GM12878 (cell line): ENCODE measurements around the gene JKAMP.

Experiments
- ASH2L ChIP-seq: fragments of 300-600, 200-600 bp; sonication (generic); IDR thresholded peaks from 2 replicates; pipeline ENCODE4 v1.6.1; 2017; ENCODE audit warnings: low read depth, mild to moderate bottlenecking, borderline replicate concordance
- CTCF ChIP-seq, 3 experiments: IDR thresholded peaks in 2 of 3; conservative IDR thresholded peaks in 1 of 3; 2 replicates each; pipeline ENCODE4 v1.5.1; 2011; ENCODE audit warnings: low read depth in 3 of 3, low read length in 3 of 3, mild to moderate bottlenecking in 3 of 3, control low read depth in 2 of 3, moderate library complexity in 2 of 3, inconsistent platforms in 1 of 3, mixed read lengths in 1 of 3; ENCODE audit not compliant: control insufficient read depth in 2 of 3, insufficient read depth in 1 of 3; ENCODE audit errors: extremely low read depth in 1 of 3
- EZH2 ChIP-seq: IDR thresholded peaks from 2 replicates; pipeline ENCODE4 v1.6.1; 2012; ENCODE audit warnings: low read depth, mild to moderate bottlenecking, control low read depth, inconsistent platforms, low read length, borderline replicate concordance; ENCODE audit not compliant: control insufficient read depth
- POLR2AphosphoS5 ChIP-seq: IDR thresholded peaks from 2 replicates; pipeline ENCODE4 v1.6.1; 2011; ENCODE audit warnings: mild to moderate bottlenecking, low read length, inconsistent platforms
- RELA ChIP-seq: fragments of 450-650 bp; IDR thresholded peaks from 2 replicates; pipeline ENCODE4 v1.8.0; 2014; ENCODE audit warnings: borderline replicate concordance; ENCODE audit not compliant: partially characterized antibody

GRCh38 chr14:59534361-59534987, 50.2 kb downstream of the JKAMP start:
- TF ChIP-seq POLR2AphosphoS5 (no peak), CTCF (IDR thresholded peaks at IDR 0.05 in 2 of 3, conservative IDR thresholded peaks at IDR 0.05 in 1 of 3; ENCODE audit: control insufficient read depth in 2 of 3, extremely low read depth in 1 of 3, insufficient read depth in 1 of 3, low read depth in 3 of 3, low read length in 3 of 3) (no peak), RELA (no peak), ASH2L (no peak), EZH2 (no peak)
